Fibroblast of pulmonary artery (primary cell): Measurements from ENCODE around the gene PCBP2.

Source experiments
- DNase-seq: peaks from one replicate; pipeline ENCODE4 v3.0.0-alpha.2; 2010; ENCODE audit warnings: low read depth
- H3K4me3 ChIP-seq: replicated peaks from 2 replicates; pipeline ENCODE4 v1.5.1; 2011; ENCODE audit warnings: low read depth, mild to moderate bottlenecking, control low read depth, low read length, moderate library complexity
- CTCF ChIP-seq: IDR thresholded peaks from 2 replicates; pipeline ENCODE4 v1.5.1; 2011; ENCODE audit warnings: mild to moderate bottlenecking, control low read depth, low read length, inconsistent platforms; ENCODE audit errors: missing control alignments

Gene PCBP2

GRCh38 chr12:53497461-53497860 is 45.6 kb downstream of the PCBP2 start:
- DNase-seq = no peak
- H3K4me3 ChIP-seq = no peak overlapping the region
- TF ChIP-seq CTCF = no peak

- H3K4me3 ChIP-seq = peak overlapping the region; percentile 66
These were observed 46.3 kb downstream of the PCBP2 start for GRCh38 chr12:53498235-53498630.

GRCh38 chr12:53499266-53500141 is 47.6 kb downstream of the PCBP2 start, which contains the start of gene MAP3K12:
MAP3K12 (minus strand) TSS chr12:53499458; CDS start chr12:53487391, 12,067 bp downstream.
- peak within 1 kb of the TSS; percentile 66 for H3K4me3 ChIP-seq
- peak; percentile 75 for DNase-seq
- TF ChIP-seq CTCF = no peak

More at GRCh38 chr12:53498235-53498630, 46.3 kb downstream of the PCBP2 start:
- no peak for TF ChIP-seq CTCF
- DNase-seq = no peak

GRCh38 chr12:53500142-53500775 is 48.4 kb downstream of the PCBP2 start:
- TF ChIP-seq CTCF = no peak
- peak; percentile 93 for DNase-seq
- H3K4me3 ChIP-seq = peak overlapping the region; percentile 66

- no peak for TF ChIP-seq CTCF
- H3K4me3 ChIP-seq = peak within 1 kb of the TSS; percentile 66
- DNase-seq = peak; percentile 100
These were observed 49.1 kb downstream of the PCBP2 start, which contains the start of gene TARBP2 for GRCh38 chr12:53500776-53501614. TARBP2 (plus strand) TSS chr12:53501283; CDS start chr12:53501409, 126 bp downstream.

- no peak for DNase-seq
- H3K4me3 ChIP-seq = peak overlapping the region; percentile 66
- TF ChIP-seq CTCF = no peak
These were observed 49.8 kb downstream of the PCBP2 start for GRCh38 chr12:53501615-53502181.
